Islet of Langerhans (tissue), 1 donor: ENCODE measurements around the gene JAM3.
"Not testable (repeated sequence)": the region's sequence is repeated elsewhere in the genome, so short reads cannot be mapped to it uniquely, and the experiment has no call there.

ENCODE experiments used
- FAIRE-seq: peaks from one replicate; lab custom pipeline; 2011; peaks lifted over from hg19 to GRCh38; lab: Jason Lieb, UNC

The JAM3 gene

GRCh38 chr11:134062265-134063123, 6.4 kb upstream of the JAM3 start:
- no peak for FAIRE-seq

- no peak for FAIRE-seq
These were observed 5.8 kb upstream of the JAM3 start for GRCh38 chr11:134063124-134063495.

- FAIRE-seq: no peak
These were observed 4.7 kb upstream of the JAM3 start for GRCh38 chr11:134063991-134064747.

GRCh38 chr11:134065381-134065780, 3.5 kb upstream of the JAM3 start:
- FAIRE-seq: no peak

- no peak for FAIRE-seq
These were observed 1.7 kb upstream of the JAM3 start for GRCh38 chr11:134066943-134067885.

- FAIRE-seq: no peak
These were observed 812 bp downstream of the JAM3 start for GRCh38 chr11:134069426-134070341.

- no peak for FAIRE-seq
These were observed 1.5 kb downstream of the JAM3 start for GRCh38 chr11:134070342-134070845.

- no peak for FAIRE-seq
These were observed 2.4 kb downstream of the JAM3 start for GRCh38 chr11:134071306-134071705.

- no peak for FAIRE-seq
These were observed 3.0 kb downstream of the JAM3 start for GRCh38 chr11:134071766-134072402.

- no peak for FAIRE-seq
These were observed 4.0 kb downstream of the JAM3 start for GRCh38 chr11:134072844-134073243.

- no peak for FAIRE-seq
These were observed 5.5 kb downstream of the JAM3 start for GRCh38 chr11:134074346-134074745.

- FAIRE-seq: no peak
These were observed 5.9 kb downstream of the JAM3 start for GRCh38 chr11:134074766-134075165.

- FAIRE-seq: no peak
These were observed 10.4 kb downstream of the JAM3 start for GRCh38 chr11:134079317-134079716.

- FAIRE-seq: not testable (repeated sequence)
These were observed 12.4 kb downstream of the JAM3 start for GRCh38 chr11:134081258-134081657.

GRCh38 chr11:134082990-134083389, 14.1 kb downstream of the JAM3 start:
- FAIRE-seq: no peak

- FAIRE-seq: no peak
These were observed 17.5 kb downstream of the JAM3 start for GRCh38 chr11:134086376-134086775.

GRCh38 chr11:134092006-134092405, 23.1 kb downstream of the JAM3 start:
- not testable (repeated sequence) for FAIRE-seq

- FAIRE-seq: no peak
These were observed 28.3 kb downstream of the JAM3 start for GRCh38 chr11:134097166-134097565.

GRCh38 chr11:134098566-134099184, 29.8 kb downstream of the JAM3 start:
- FAIRE-seq: peak; percentile 66

- FAIRE-seq: no peak
These were observed 31.3 kb downstream of the JAM3 start for GRCh38 chr11:134100171-134100570.
